Right ventricle myocardium inferior (tissue), 1 donor: ENCODE results near the gene RIN3. TPM values are rescaled to one million over a fixed set of nuclear protein-coding genes. Genes with fewer than 3 reads are reported as not detected.

Source experiments
- ATAC-seq: fragments of 200-7000 bp; cut with Tn5 transposase; one replicate; pipeline ENCODE4 v1.9.1; 2020; ENCODE audit warnings: mild to moderate bottlenecking, moderate library complexity
- DNase-seq: peaks from one replicate; pipeline ENCODE4 v3.0.0; 2021; ENCODE audit errors: missing footprints
- intact Hi-C: fragments of 100-400 bp; cut with DNase I; formaldehyde crosslinking; loops from one replicate; pipeline ENCODE4 v1.11.0; 2022
- total RNA-seq: library from RNA; stranded (reverse); fragmentation: NEBNext Ultra II Directional; extraction: Animal tissue kit (Norgen Biotek cat#: 25700); gene quantifications from one replicate; pipeline ENCODE4 v1.2.1, GENCODE V29; 2021
- donor health status: DM: no; HTN: yes; CAD: no; lungs with severe emphysema.

Gene RIN3
- total RNA-seq, 1 donor from 2014 or later = 13.0 TPM

- DNase-seq (no peak), ATAC-seq (no peak)
- intact Hi-C loops = no loop called here
Observed at GRCh38 chr14:92482621-92483319, 30.8 kb upstream of the RIN3 start.

DNA sequence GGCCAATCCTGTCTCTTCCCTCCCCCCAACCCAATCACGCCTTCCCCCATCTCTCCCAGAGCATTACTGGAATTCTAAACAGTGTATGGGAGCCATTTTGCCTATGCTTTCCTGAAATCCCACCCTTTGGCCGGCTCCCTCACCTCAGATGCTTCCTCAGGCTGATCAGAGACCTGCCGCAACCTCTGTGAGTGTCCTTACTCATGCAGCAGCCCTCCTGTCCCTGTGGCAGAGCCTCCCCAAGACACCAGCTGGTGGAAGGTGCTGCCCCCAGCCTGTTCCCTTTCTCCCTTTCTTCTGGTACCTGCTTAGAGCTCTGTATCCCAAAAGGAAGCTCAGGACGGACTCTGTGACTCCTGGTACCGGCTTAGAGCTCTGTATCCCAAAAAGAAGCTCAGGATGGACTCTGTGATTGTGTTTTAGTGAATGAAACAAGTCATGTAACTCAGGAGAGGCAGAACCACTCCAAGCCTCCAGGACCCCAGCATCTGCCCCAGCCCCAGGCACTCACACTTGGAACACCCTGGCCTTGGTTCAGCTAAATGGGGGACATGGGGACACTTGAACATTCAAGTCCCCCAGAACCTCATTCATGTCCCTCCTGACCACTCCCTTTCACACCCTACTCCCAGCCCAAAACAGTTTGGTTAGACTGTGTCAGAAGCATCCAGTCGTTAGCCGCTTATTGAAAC, 29.3 kb upstream of the RIN3 start:
- DNase-seq (no peak), ATAC-seq (no peak)
- intact Hi-C loops = no loop called here

DNA sequence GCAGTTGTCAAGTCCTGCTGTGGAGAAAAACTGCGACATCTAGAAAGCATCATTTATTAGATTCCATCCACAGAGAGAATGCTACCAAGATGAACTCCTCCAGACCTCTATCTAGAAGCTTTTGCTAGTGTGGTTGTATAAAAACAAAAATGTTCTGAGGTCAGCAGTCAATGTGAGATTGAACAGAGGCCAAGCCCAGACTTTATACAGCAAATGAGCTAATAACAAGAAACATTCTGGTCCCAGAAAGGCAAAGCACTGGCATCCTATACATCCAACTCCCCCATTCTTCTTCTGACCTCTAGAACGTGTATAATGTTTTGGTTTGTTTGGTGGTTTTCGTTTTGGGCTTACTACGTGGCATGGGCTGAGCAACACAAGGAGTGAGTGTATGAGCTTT, 26.7 kb upstream of the RIN3 start:
- DNase-seq (no peak), ATAC-seq (no peak)
- intact Hi-C loops = no loop called here

DNA sequence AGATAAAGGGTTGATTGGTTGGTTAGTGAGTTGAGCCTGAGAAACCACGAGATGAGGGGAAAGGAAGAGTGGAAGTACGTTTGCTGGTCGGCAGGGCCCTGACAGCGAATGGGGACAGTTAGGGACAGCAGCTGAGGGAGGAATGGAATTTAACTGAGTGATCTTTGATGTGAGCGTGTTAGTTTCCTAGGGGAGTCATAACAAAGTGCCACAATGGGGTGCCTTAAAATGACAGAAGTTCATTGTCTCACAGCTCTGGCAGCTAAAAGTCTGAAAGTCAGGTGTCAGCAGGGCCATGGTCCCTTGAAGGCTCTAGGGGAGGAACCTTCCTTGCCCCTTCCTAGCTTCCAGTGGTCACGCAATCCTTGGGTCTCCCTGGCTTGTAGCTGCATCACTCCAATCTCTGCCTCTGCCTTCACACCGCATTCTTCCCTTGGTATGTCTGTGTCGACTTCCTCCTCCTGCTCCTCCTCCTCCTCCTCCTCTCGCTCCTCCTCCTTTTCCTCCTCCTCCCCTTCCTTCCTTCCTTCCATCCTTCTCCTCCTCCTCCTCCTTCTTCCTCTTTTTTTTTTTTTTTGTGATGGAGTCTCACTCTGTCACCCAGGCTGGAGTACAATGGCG, 26.0 kb upstream of the RIN3 start:
- ATAC-seq (peak; percentile 21), DNase-seq (no peak)
- intact Hi-C loops = no loop called here

DNA sequence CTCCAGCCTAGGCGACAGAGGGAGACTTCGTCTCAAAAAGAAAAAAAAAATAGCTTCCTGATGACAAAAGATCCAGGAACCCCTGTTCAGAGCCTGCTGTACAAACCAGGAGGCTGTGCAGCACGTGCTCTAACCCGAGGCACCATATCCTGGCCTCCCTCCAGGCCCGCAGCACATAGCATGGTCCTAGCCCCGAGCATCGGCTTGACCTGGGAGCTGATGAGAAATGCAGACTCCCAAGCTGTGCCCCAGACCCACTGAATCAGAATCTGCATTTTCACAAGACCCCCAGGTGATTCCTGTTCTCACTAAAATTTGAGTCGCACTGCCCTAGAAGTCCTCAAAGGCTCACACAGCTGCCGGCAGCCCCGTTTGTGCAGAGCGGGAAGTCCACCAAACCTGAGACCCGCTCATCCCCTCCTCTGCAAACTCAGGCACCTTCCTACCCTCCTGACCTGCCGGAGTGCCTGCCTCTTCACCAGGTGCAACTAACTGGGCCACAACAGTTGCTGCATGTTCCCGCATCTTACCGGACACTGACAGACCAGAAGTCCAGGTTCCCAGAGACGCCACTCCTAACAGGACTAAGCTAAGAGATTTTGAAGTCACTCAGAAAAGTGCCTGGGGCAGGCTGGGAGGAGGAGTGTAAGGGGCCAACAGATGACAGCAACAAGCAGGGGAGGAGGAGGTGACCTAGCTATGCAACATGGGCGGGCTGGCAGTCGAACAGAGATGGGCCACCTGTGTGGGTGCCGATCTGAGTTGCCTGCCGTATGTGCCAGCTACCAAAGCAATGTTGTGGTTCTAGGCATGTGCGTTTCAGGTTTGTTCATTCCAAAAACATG, 24.0 kb upstream of the RIN3 start:
- ATAC-seq (no peak), DNase-seq (no peak)
- intact Hi-C loops = no loop called here

DNA sequence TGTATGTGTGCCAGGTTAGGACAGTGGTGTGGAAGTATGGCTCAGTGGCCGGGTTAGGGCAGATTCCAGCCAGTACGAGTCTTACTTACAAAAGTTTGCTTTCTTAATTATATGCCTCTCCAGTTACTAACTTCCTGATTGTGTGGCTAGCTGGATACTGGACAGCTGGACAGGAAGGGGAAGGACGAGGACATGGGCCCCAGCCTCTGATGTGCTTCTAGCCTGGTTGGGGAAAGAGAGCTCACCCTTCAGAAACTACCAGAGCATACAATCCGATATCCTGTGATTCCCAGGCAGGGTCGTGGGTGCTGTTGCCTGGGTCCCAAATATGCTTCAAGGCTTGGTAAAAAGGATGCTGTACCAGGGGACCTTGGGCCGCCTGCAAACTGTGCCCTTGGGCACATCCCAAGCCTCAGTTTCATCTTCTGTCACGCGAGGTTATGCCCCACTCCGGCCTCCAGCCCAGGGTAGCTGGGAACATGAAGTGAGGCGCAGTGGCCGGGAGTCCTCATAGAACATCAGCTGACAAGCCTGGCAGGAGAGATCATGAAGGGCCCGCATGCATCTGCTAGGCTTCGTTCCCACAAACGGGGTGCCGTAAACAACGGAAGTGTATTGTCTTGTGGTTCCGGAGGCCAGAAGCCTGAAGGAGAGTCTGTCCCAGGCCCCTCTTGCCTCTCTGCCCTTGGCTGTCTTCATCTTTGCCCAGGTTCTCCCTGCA, 23.2 kb upstream of the RIN3 start:
- intact Hi-C loops = no loop called here
- no peak for DNase-seq
- ATAC-seq = peak; percentile 49

DNA sequence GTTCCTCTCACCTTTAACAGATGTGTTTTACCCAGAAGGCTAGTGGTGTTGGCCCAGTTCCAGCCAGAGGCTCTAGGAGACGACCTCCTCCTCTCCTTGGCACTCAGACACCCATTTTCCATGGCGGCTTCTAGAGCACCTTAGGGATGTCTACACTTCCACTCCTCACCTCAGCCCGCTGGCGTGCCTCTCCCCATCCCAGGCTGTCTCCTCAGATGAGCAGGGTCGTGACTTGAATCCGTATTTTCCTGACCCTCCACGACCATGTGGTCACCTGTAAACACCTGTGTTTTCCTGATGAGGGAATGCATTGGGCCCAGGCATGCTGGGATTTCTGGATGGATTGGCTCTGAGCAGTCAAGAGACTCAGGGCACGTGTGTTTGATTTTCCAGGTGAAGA, 21.8 kb upstream of the RIN3 start:
- ATAC-seq (no peak), DNase-seq (no peak)
- intact Hi-C loops = no loop called here

- intact Hi-C loops = no loop called here
- ATAC-seq = peak; percentile 54
- DNase-seq = no peak
Observed at GRCh38 chr14:92492258-92492657, 21.3 kb upstream of the RIN3 start.

- intact Hi-C loops = no loop called here
- ATAC-seq = no peak
- DNase-seq = no peak
Observed at GRCh38 chr14:92493024-92493423, 20.6 kb upstream of the RIN3 start.

- DNase-seq (no peak), ATAC-seq (no peak)
- intact Hi-C loops = no loop called here
Observed at GRCh38 chr14:92493492-92493891, 20.1 kb upstream of the RIN3 start.

- DNase-seq (no peak), ATAC-seq (no peak)
- intact Hi-C loops = no loop called here
Observed at GRCh38 chr14:92494512-92494911, 19.1 kb upstream of the RIN3 start.

DNA sequence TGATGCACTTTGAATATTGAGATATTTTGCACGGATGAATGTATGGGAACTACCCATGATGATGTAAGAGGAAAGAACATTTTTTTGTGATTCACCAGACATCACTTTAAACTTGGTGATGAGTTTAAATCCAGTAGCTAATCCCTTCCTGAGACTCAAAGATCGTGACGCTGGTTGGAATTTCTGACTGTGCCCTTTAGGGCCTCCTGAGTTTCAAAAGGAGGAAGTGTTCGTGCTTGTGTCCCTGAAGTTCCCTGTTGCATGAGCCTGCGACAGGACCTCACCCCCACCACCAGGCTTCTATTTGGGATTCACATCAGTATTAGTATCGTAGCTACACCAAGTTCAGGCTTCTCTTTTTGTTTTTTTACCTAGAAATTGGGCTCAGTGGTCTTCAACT, 18.6 kb upstream of the RIN3 start:
- intact Hi-C loops = no loop called here
- DNase-seq (no peak), ATAC-seq (no peak)

- intact Hi-C loops = no loop called here
- ATAC-seq (no peak), DNase-seq (no peak)
Observed at GRCh38 chr14:92496191-92496857, 17.3 kb upstream of the RIN3 start.

GRCh38 chr14:92497391-92497790, 16.2 kb upstream of the RIN3 start:
- DNase-seq (no peak), ATAC-seq (no peak)
- intact Hi-C loops = no loop called here

DNA sequence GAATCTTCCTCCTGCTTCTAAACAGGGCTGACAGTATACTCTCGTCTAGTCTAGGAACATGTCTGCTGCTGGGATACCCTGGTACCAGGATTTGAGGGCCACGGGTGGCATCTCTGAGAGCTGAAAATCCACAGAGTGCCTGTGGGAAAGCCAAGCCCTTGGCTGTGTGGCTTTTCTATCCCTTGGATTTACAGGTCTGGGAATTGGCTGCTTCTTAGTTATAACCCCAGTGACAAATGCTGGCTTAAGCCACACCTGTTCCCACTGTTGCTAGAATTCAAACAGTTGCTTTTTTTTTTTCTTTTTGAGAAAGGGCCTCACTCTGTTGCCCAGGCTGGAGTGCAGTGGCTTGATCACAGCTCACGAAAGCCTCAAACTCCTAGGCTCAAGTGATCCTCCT, 14.3 kb upstream of the RIN3 start:
- intact Hi-C loops = no loop called here
- DNase-seq (no peak), ATAC-seq (no peak)

- DNase-seq = no peak
- ATAC-seq = peak; percentile 85
- intact Hi-C loops = no loop called here
Observed at GRCh38 chr14:92500491-92500941, 13.1 kb upstream of the RIN3 start.

GRCh38 chr14:92501891-92502351, 11.7 kb upstream of the RIN3 start:
- intact Hi-C loops = no loop called here
- DNase-seq (no peak), ATAC-seq (no peak)
